Activated T-helper 2 cell treated with anti-CD3 and anti-CD28 coated beads, Interferon-gamma antibody, Interleukin-2, Interleukin-4, amounts not matched to agents 10 μg/mL and 5 μg/mL and 100 μg/mL, durations not matched to agents 14 hours and 24 hours and 36 hours (primary cell): Measurements from ENCODE around the gene KRT39. TPM values are rescaled to one million over a fixed set of nuclear protein-coding genes. Genes with fewer than 3 reads are reported as not detected.
"Not testable (repeated sequence)": the region's sequence is repeated elsewhere in the genome, so short reads cannot be mapped to it uniquely, and the experiment has no call there.

Source experiments
- DNase-seq: peaks from one replicate; pipeline ENCODE4 v3.0.0; 2021; ENCODE audit warnings: low spot score
- H3K27ac Mint-ChIP-seq: one replicate; pipeline ENCODE4 v1.8.0; 2021; ENCODE audit warnings: mixed read lengths
- H3K27me3 Mint-ChIP-seq: one replicate; pipeline ENCODE4 v1.8.0; 2021; ENCODE audit warnings: low read depth, mixed read lengths
- H3K36me3 Mint-ChIP-seq: one replicate; pipeline ENCODE4 v1.8.0; 2021; ENCODE audit warnings: low read depth, mixed read lengths
- H3K4me1 Mint-ChIP-seq: one replicate; pipeline ENCODE4 v1.8.0; 2021; ENCODE audit warnings: low read depth, mixed read lengths
- H3K4me3 Mint-ChIP-seq: one replicate; pipeline ENCODE4 v1.8.0; 2021; ENCODE audit warnings: low read depth, mild to moderate bottlenecking, moderate library complexity, mixed read lengths
- H3K9me3 Mint-ChIP-seq: one replicate; pipeline ENCODE4 v1.8.0; 2021; ENCODE audit warnings: mixed read lengths
- intact Hi-C: fragments of 100-400 bp; cut with micrococcal nuclease; formaldehyde crosslinking; loops from one replicate; pipeline ENCODE4 v1.15.1; 2023
- total RNA-seq: library from RNA; stranded (reverse); gene quantifications from 2 replicates; pipeline ENCODE4 v1.2.3, GENCODE V29; 2022

The KRT39 gene
- total RNA-seq, 1 donor from 2014 or later = not detected

- DNase-seq = no peak
- no peaks in the 10 kb centered on the region for H3K4me1 Mint-ChIP-seq
- H3K9me3 Mint-ChIP-seq = no peaks in the 10 kb centered on the region
- intact Hi-C loops = no loop called here
- H3K27ac Mint-ChIP-seq = no peak overlapping the region
- peaks cover 21% of the 10 kb centered on the region for H3K27me3 Mint-ChIP-seq
- no peak overlapping the region for H3K4me3 Mint-ChIP-seq
- H3K36me3 Mint-ChIP-seq = no peaks in the 10 kb centered on the region
Observed at GRCh38 chr17:40931311-40931710, 35.4 kb downstream of the KRT39 start.

GRCh38 chr17:40926341-40926740 lies 40.4 kb downstream of the KRT39 start:
- intact Hi-C loops = no loop called here
- H3K9me3 Mint-ChIP-seq = no peaks in the 10 kb centered on the region
- no peak for DNase-seq
- peaks cover 10% of the 10 kb centered on the region for H3K27me3 Mint-ChIP-seq
- no peaks in the 10 kb centered on the region for H3K4me1 Mint-ChIP-seq
- H3K36me3 Mint-ChIP-seq = no peaks in the 10 kb centered on the region
- no peak overlapping the region for H3K27ac Mint-ChIP-seq
- no peak overlapping the region for H3K4me3 Mint-ChIP-seq

DNA sequence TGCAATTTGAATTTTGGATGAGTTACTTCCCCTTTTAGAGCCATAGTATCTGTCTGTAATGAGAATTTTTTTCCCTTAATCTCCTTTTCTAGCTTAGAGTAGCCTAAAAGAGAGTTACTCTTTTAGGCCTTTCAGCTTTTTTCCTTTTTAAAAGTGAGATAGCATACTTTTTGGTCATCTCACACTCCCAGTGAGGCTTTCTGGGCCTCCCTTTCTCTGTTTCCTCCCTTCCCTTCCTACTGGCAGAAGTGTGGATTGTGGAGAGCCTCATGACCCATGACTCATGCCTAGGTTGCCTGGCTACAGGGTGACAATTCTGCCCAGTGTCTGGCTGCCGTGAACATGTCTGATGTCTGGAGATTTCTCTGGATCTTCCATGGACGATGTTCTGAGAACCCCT lies 44.5 kb downstream of the KRT39 start:
- H3K9me3 Mint-ChIP-seq = no peaks in the 10 kb centered on the region
- no peak for DNase-seq
- H3K4me1 Mint-ChIP-seq = no peaks in the 10 kb centered on the region
- H3K27ac Mint-ChIP-seq = no peak overlapping the region
- H3K27me3 Mint-ChIP-seq = peaks cover 16% of the 10 kb centered on the region
- no peak overlapping the region for H3K4me3 Mint-ChIP-seq
- intact Hi-C loops = no loop called here
- H3K36me3 Mint-ChIP-seq = no peaks in the 10 kb centered on the region

DNA sequence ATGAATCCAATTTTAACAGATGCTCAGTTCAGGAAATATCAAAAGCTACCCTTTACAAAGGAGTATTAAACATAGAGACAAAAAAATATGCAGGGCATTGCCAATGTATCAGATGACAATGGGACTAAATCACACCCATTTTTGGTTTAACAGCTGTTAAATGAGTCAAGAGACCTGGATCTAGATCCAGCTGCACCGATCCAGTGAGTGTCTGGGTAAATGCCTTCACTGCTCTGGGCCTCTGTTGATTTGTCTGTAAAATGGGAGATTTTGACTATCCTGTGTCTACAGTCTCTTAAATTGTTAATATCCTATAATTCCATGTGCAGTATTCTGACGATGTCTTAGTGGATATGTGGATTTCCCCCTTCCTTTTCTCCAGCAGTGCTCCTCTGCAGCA lies 45.7 kb downstream of the KRT39 start:
- Mint-ChIP-seq H3K4me3 (no peak overlapping the region), H3K4me1 (no peaks in the 10 kb centered on the region), H3K36me3 (no peaks in the 10 kb centered on the region), H3K27me3 (peaks cover 8% of the 10 kb centered on the region), H3K9me3 (no peaks in the 10 kb centered on the region), H3K27ac (no peak overlapping the region)
- DNase-seq = no peak
- intact Hi-C loops = no loop called here

GRCh38 chr17:40917116-40917515 lies 49.6 kb downstream of the KRT39 start:
- intact Hi-C loops, H3K4me1 Mint-ChIP-seq, DNase-seq, H3K27ac Mint-ChIP-seq, H3K36me3 Mint-ChIP-seq, H3K4me3 Mint-ChIP-seq, H3K27me3 Mint-ChIP-seq, H3K9me3 Mint-ChIP-seq: not testable (repeated sequence)

GRCh38 chr17:40916366-40916765 lies 50.4 kb downstream of the KRT39 start:
- Mint-ChIP-seq H3K27me3 (peaks cover 12% of the 10 kb centered on the region), H3K4me3 (no peak overlapping the region), H3K9me3 (no peaks in the 10 kb centered on the region), H3K27ac (no peak overlapping the region), H3K4me1 (no peaks in the 10 kb centered on the region), H3K36me3 (no peaks in the 10 kb centered on the region)
- no peak for DNase-seq
- intact Hi-C loops = no loop called here

GRCh38 chr17:40915721-40916256 lies 51.0 kb downstream of the KRT39 start:
- DNase-seq = no peak
- H3K4me1 Mint-ChIP-seq = no peaks in the 10 kb centered on the region
- no peak overlapping the region for H3K27ac Mint-ChIP-seq
- no peaks in the 10 kb centered on the region for H3K36me3 Mint-ChIP-seq
- intact Hi-C loops = no loop called here
- H3K4me3 Mint-ChIP-seq = no peak overlapping the region
- H3K9me3 Mint-ChIP-seq = no peaks in the 10 kb centered on the region
- peaks cover 12% of the 10 kb centered on the region for H3K27me3 Mint-ChIP-seq

- H3K27me3 Mint-ChIP-seq = peaks cover 12% of the 10 kb centered on the region
- intact Hi-C loops = no loop called here
- H3K4me1 Mint-ChIP-seq = no peaks in the 10 kb centered on the region
- no peaks in the 10 kb centered on the region for H3K36me3 Mint-ChIP-seq
- no peak overlapping the region for H3K27ac Mint-ChIP-seq
- no peaks in the 10 kb centered on the region for H3K9me3 Mint-ChIP-seq
- H3K4me3 Mint-ChIP-seq = no peak overlapping the region
- no peak for DNase-seq
Observed at GRCh38 chr17:40915199-40915661, 51.5 kb downstream of the KRT39 start.

DNA sequence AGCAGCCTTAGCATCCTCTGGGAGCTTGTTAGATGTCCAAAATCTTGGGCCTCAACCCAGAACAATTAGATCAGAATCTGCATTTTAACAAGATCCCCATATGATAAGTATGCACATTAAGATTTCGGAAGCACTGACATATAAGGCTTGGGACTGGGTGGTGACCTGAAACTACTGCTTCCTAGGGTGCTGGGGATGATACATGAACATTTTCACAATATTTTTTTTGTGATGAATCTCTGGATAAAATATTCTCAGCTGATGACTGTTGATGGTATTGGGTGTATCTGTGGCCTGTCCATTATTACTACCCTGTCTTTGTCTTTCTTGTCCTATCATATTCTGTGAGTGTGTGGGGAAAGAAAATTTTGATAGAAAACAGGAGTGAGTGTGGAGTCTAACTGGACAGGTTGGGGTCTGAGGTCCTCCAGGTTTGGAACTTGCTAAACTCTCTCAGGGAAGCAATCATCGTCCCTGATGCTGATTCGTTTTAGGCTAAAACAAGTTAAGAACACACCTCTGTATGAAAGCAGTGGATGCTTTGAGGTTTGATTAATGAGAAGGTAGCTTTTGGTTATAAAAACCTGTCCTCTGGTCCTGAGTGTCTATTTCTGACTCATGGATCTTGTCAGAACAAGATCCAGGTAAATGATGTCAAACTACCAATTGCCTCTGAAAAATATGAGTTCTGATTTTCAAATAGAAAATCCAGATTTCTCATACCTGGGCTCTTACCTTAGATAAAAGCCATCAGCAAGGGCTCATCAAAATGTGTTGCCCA lies 52.5 kb downstream of the KRT39 start:
- no peak overlapping the region for H3K4me3 Mint-ChIP-seq
- intact Hi-C loops = no loop called here

DNA sequence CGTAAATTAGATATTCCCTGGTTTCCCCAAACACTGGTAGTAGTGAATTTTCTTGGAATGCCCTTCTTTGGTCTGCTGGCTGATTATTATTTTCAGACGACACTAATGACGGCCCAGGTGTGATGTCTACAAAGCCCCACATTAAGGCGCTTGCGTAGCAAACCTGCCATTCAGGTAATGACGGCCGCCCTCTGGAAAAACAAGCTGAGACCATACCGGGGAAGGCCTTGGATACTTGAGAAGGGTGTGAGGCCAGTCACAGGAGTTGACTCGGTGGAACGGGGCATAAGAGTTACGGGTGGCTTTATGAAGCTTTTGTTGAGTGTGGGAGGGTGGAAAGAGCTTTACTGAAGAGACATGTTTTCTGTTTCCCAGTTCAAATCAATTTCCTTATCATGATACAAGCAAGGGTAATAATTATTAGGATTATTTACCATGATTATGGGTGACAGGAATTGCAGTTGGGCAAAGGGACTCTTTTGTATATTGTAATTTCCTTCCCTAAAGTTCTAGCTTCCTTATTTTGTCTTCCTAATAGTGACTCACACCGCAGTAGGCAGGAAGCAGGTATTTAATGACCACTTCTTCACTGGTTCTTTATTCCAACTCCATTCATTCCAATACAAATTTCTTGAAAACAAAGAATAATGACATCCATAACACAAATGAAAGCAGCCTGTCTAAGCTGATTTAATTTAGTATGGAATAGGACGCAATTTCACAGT lies 54.1 kb downstream of the KRT39 start:
- no peak overlapping the region for H3K4me3 Mint-ChIP-seq
- H3K36me3 Mint-ChIP-seq = no peaks in the 10 kb centered on the region
- H3K9me3 Mint-ChIP-seq = no peaks in the 10 kb centered on the region
- H3K4me1 Mint-ChIP-seq = no peaks in the 10 kb centered on the region
- intact Hi-C loops = no loop called here
- DNase-seq = no peak
- H3K27me3 Mint-ChIP-seq = peaks cover 15% of the 10 kb centered on the region
- no peak overlapping the region for H3K27ac Mint-ChIP-seq

More for the DNA sequence above, 52.5 kb downstream of the KRT39 start:
- Mint-ChIP-seq H3K36me3 (no peaks in the 10 kb centered on the region), H3K27me3 (peaks cover 7% of the 10 kb centered on the region), H3K9me3 (no peaks in the 10 kb centered on the region), H3K4me1 (no peaks in the 10 kb centered on the region), H3K27ac (no peak overlapping the region)
- no peak for DNase-seq

GRCh38 chr17:40910441-40910841 lies 56.3 kb downstream of the KRT39 start:
- Mint-ChIP-seq H3K27ac (no peak overlapping the region), H3K9me3 (no peaks in the 10 kb centered on the region), H3K4me3 (no peak overlapping the region), H3K4me1 (no peaks in the 10 kb centered on the region), H3K36me3 (no peaks in the 10 kb centered on the region), H3K27me3 (peaks cover 22% of the 10 kb centered on the region)
- intact Hi-C loops = no loop called here
- no peak for DNase-seq

DNA sequence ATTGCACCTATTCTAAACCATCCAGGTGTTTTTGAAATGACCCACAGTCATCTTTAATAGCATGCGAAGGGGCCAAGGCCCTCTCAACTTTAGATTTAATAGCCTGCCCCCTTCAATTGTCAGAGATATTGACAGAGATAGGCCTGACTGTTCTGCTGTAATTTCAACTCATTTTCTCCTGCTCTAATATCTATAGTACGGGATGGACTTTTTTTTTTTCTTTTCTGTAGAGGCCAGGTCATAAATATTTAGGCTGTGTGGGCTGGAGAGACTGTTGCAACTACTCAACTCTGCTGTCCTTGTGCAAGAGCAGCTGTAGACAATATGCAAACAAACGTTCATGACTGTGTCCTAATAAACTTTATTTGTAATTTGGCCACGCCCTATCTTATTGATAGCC lies 57.0 kb downstream of the KRT39 start:
- intact Hi-C loops = loop anchor here (2.0 to 5.0 kb wide), 2 partner anchors 738 to 757 kb away; no protein-coding TSS in a partner anchor
- H3K4me3 Mint-ChIP-seq = no peak overlapping the region
- H3K27me3 Mint-ChIP-seq = peaks cover 25% of the 10 kb centered on the region
- no peaks in the 10 kb centered on the region for H3K36me3 Mint-ChIP-seq
- no peak for DNase-seq
- no peaks in the 10 kb centered on the region for H3K4me1 Mint-ChIP-seq
- H3K27ac Mint-ChIP-seq = no peak overlapping the region
- no peaks in the 10 kb centered on the region for H3K9me3 Mint-ChIP-seq

DNA sequence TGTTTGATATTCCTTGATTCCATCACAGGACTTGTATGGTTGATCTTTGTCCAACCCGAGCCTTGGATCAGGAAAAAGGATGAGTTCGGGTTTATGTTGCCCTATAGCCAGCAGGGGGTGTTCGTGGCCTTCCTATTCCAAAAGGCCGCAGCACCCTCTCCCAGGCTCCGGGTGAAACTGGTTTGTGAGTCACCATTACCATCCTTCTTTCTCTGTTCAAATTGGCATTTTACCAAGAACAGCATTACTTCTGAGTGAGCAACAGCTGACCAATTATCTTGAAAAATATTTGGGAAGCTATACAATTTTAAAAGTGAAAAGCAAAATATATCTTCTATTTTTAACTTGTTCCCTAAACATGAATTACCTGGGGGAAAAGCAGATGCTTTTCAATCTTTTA lies 57.4 kb downstream of the KRT39 start:
- DNase-seq = peak; percentile 27
- Mint-ChIP-seq H3K9me3 (no peaks in the 10 kb centered on the region), H3K4me1 (no peaks in the 10 kb centered on the region), H3K27me3 (peaks cover 29% of the 10 kb centered on the region), H3K36me3 (no peaks in the 10 kb centered on the region), H3K27ac (no peak overlapping the region), H3K4me3 (no peak overlapping the region)
- intact Hi-C loops = loop anchor here (2.0 to 5.0 kb wide), 2 partner anchors 738 to 757 kb away; no protein-coding TSS in a partner anchor
